Ovary (tissue), 9 donors: ENCODE measurements around the gene CEP126. TPM values are rescaled to one million over a fixed set of nuclear protein-coding genes. Genes with fewer than 3 reads are reported as not detected.

Experiments used
- DNase-seq, 5 donors: peaks; one replicate each; pipeline ENCODE4 v3.0.0-alpha.2; 2019 to 2020
- H3K27ac ChIP-seq, 2 donors: fragments of 200-600 bp; one replicate each; pipeline versions ENCODE4 v1.5.1 to v1.8.0; 2019 to 2022
- H3K27me3 ChIP-seq: fragments of 200-600 bp; one replicate; pipeline ENCODE4 v1.8.0; 2022
- H3K36me3 ChIP-seq: fragments of 200-600 bp; sonication (generic); one replicate; pipeline ENCODE4 v1.5.1; 2019
- H3K4me1 ChIP-seq: one replicate; pipeline ENCODE4 v1.8.1; 2013; ENCODE audit warnings: mild to moderate bottlenecking, moderate library complexity; ENCODE audit not compliant: insufficient read depth
- H3K4me3 ChIP-seq: fragments of 200-600 bp; sonication (generic); one replicate; pipeline ENCODE4 v1.5.1; 2017
- H3K9me3 ChIP-seq, 2 donors: fragments of 200-600 bp in 1 of 2; sonication (generic) in 1 of 2; one replicate each; pipeline versions ENCODE4 v1.5.1 to v1.8.1; 2013 to 2019; ENCODE audit warnings: mild to moderate bottlenecking in 1 of 2, moderate library complexity in 1 of 2
- EP300 ChIP-seq: sonication (generic); formaldehyde crosslinking; IDR thresholded peaks from one replicate; pipeline ENCODE4 v1.6.1; 2017; ENCODE audit warnings: antibody characterized with exemption
- POLR2A ChIP-seq: fragments of 450-650 bp; IDR thresholded peaks from one replicate; pipeline ENCODE4 v1.6.1; 2017; ENCODE audit warnings: antibody characterized with exemption, mild to moderate bottlenecking, moderate library complexity
- WGBS, 3 donors: extraction: QIAGEN DNeasy Blood & Tissue Kit in 1 of 3; methylation state at CpG; one replicate each; pipeline versions ENCODE4 v1.1.5 to v1.1.7; 2013 to 2017; 5-methylcytosine and 5-hydroxymethylcytosine counted together
- intact Hi-C, 4 donors: fragments of 100-400 bp; cut with DNase I; formaldehyde crosslinking; loops; one replicate each; pipeline versions ENCODE4 v1.11.0 to v1.15.1; 2022 to 2023
- polyA plus RNA-seq, 2 donors: library from polyadenylated mRNA; stranded (reverse); fragments of 200-250 nt in 1 of 2; fragments of 350-450 nt in 1 of 2; fragmentation: Illumina TruSeq in 1 of 2; extraction: RNeasy Lipid Tissue Mini Kit (QIAGEN cat#74804) in 1 of 2; gene quantifications; one replicate each; pipeline ENCODE4 v1.2.3, GENCODE V29; 2013 to 2014
- total RNA-seq, 7 donors: library from RNA; depleted of rRNA in 2 of 7; stranded (reverse); fragments of >200 nt in 2 of 7; fragmentation: NEBNext Ultra II Directional in 3 of 7; extraction: Animal tissue kit (Norgen Biotek cat#: 25700) in 3 of 7; gene quantifications; one replicate each; pipeline versions ENCODE4 v1.1.0 to v1.2.4, GENCODE V29; 2016 to 2023
- TF ChIP-seq, protein P1 (sequence below), 3 donors: fragments of 450-650 bp in 2 of 3; fragments of 200-600 bp in 1 of 3; IDR thresholded peaks; one replicate each; pipeline versions ENCODE4 v1.5.1 to v1.8.0; 2016 to 2022; ENCODE audit warnings: antibody characterized with exemption in 3 of 3, mild to moderate bottlenecking in 1 of 3
- donor health status: DM: no; HTN: no; CAD: no; lungs with moderate emphysema.
- donor health status: DM: no; HTN: no; CAD: no.
- donor health status: Bipolar disorder and iron deficiency.
- donor health status: DM: yes; HTN: yes; CAD: no.
- donor health status: DM: no; HTN: no; CAD: no.
- donor health status: DM: yes; HTN: yes; CAD: no.

Gene CEP126
- total and polyA plus RNA-seq, 9 donors = 5.9 to 10.8 (median 9.4) TPM

DNA sequence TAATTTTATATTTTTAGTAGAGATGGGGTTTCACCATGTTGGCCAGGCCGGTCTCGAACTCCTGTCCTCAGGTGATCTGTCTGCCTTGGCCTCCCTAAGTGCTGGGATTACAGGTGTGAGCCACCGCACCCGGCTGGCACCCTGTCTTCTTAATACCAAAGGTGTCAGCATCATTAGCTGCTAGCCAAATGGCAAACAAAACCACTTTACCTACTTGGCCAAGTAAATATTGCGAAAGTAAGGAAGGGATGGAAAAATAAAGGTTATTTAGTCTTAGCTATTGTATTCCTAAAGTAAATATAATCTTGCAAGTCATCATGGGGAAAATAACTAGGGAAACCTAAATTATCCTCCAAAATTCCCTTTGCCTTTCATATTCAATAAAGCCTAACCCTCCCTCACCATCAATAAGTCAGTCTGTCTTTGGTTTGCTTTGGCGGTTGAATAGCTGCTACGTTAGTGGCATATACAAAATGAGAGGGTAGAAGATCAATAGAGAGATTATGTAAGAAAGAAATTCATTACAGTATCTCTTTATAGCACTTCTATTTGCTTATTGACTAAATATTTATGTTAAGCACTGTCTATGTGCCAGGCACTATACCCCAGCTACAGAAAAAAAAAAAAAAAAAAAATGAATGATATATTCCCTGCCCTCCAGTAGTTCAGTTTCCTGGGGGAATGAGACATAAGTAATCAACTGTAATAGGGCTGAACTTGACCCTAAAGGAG, 92.2 kb downstream of the CEP126 start:
- intact Hi-C loops = loop anchor here in 1 of 4 donors (10.0 kb wide), 1 partner anchor 142 kb away; no protein-coding TSS in a partner anchor
- Histone ChIP-seq H3K4me1 (no peaks in the 10 kb centered on the region), H3K4me3 (no peak overlapping the region), H3K27ac (no peak overlapping the region), H3K27me3 (no peaks in the 10 kb centered on the region), H3K9me3 (no peaks in the 10 kb centered on the region), H3K36me3 (no peaks in the 10 kb centered on the region)
- 96 to 98% (median 98%) methylated on average over 7 of the region's 7 CpGs for WGBS, 3 donors
- TF ChIP-seq EP300 = no peak
- TF ChIP-seq, protein P1, sequence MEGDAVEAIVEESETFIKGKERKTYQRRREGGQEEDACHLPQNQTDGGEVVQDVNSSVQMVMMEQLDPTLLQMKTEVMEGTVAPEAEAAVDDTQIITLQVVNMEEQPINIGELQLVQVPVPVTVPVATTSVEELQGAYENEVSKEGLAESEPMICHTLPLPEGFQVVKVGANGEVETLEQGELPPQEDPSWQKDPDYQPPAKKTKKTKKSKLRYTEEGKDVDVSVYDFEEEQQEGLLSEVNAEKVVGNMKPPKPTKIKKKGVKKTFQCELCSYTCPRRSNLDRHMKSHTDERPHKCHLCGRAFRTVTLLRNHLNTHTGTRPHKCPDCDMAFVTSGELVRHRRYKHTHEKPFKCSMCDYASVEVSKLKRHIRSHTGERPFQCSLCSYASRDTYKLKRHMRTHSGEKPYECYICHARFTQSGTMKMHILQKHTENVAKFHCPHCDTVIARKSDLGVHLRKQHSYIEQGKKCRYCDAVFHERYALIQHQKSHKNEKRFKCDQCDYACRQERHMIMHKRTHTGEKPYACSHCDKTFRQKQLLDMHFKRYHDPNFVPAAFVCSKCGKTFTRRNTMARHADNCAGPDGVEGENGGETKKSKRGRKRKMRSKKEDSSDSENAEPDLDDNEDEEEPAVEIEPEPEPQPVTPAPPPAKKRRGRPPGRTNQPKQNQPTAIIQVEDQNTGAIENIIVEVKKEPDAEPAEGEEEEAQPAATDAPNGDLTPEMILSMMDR (IDR thresholded peaks at IDR 0.05) = no peak
- no peak for TF ChIP-seq POLR2A
- no peak for DNase-seq

DNA sequence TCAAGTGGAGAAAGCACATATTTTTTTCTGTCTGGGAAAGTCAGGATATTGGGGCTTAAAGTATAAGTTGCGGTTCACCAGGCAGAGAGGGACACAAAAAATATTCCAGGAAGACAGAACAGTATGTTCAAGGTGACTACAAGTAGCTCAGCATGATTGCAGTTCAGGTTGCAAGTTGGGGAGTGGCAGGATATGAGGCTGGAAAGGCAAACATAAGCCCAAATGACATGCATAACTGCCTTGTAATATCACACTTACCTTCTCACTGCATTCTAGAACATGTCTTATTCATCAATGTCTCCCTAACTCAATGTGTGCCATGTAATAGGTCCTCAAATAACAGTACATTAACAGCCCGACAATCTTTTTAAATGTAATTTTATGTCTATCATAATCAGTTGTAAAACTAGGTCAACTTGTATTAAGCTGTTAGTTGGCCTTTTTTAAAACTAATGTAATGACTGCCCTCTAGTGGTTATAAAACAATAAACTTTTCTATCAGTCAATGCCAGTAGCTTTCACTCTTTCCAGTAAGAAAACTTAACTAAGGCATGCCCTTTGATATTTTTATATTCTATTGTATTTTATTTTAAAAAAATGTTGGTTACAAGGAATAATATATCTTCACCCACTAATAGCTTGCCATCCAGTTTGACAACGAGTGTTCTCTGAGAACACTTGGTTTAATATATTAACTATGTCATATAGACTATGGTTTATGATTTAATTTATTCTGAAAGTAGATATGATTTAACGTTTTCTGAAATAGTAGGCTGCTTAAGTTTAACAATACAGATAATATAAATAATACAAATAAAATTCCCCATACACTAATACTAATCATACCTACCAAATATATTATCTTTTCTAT, 93.0 kb downstream of the CEP126 start:
- WGBS, 3 donors = 28 to 33% (median 28%) methylated on average over 4 of the region's 4 CpGs
- TF ChIP-seq, protein P1 (IDR thresholded peaks at IDR 0.05) = peak; percentile 33 to 48 (median 38)
- TF ChIP-seq POLR2A (no peak), EP300 (no peak)
- intact Hi-C loops = loop anchor here in 1 of 4 donors (10.0 kb wide), 1 partner anchor 143 kb away; no protein-coding TSS in a partner anchor
- no peak for DNase-seq
- Histone ChIP-seq H3K9me3 (no peaks in the 10 kb centered on the region), H3K4me1 (no peaks in the 10 kb centered on the region), H3K4me3 (no peak overlapping the region), H3K27ac (no peak overlapping the region), H3K27me3 (no peaks in the 10 kb centered on the region), H3K36me3 (no peaks in the 10 kb centered on the region)

DNA sequence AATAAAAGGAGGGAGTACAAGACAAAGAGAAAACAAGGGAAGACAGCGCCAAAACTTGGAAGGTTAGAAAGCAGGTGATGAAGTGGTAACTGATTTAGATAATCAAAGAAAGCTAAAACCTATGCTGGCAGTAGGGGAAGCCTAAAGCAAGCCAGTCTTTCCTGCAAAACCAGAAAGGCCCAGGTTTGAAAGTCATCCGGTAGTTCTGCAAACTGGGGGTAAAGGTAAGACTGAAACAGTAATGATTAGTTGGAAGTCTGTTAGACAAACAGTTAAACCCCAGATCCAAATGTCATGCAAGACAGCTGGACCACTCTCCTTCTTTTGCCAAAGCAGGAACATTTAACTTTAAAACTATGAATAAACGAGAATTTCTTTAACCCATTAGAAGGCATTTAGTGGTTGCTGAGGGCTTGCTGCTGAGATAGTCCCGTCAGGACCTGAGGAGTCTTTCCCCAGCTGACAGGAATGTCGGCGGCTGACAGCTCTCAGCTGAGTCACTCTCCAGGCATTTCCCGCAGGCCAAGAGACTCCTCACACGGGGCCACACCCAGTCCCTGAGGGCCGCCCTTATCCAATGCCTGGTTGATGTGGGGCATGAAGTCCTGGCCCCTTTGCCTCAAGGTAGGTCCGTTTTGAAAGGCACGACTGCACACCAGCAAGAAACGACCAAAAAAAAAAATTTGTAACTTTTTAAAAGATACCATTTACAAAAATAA, 96.1 kb downstream of the CEP126 start:
- Histone ChIP-seq H3K36me3 (no peaks in the 10 kb centered on the region), H3K27ac (no peak overlapping the region), H3K9me3 (no peaks in the 10 kb centered on the region), H3K27me3 (no peaks in the 10 kb centered on the region), H3K4me3 (no peak overlapping the region), H3K4me1 (no peaks in the 10 kb centered on the region)
- TF ChIP-seq POLR2A = no peak
- TF ChIP-seq, protein P1 (IDR thresholded peaks at IDR 0.05) = no peak
- no peak for TF ChIP-seq EP300
- 11 to 18% (median 12%) methylated on average over 12 of the region's 12 CpGs for WGBS, 3 donors
- intact Hi-C loops = loop anchor here in 1 of 4 donors (5.0 kb wide), 1 partner anchor 149 kb away; no protein-coding TSS in a partner anchor
- DNase-seq = peak in 1 of 5 donors; percentile 23

DNA sequence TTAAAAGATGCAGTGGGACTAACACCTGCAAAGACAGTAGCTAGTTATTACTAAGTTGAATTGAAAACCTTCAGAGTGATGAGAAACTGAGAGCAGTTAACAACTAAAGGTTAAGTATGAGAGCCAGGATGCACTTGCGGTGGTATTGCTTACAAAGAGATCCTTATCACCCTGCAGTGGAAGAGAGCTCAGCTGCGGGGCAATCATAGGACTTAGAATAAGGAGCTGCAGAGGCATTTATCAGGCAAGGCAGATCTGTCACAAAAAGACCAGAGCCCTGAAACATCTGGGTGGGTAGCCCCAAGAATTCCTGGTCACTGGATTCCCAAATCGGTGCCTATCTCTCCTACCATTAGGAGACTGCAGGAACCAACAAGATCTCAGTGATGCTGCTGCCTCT, 98.1 kb downstream of the CEP126 start:
- no peaks in the 10 kb centered on the region for H3K9me3 ChIP-seq
- H3K36me3 ChIP-seq = no peaks in the 10 kb centered on the region
- TF ChIP-seq, protein P1 (IDR thresholded peaks at IDR 0.05) = no peak
- TF ChIP-seq EP300 = no peak
- no peak for TF ChIP-seq POLR2A
- no peak overlapping the region for H3K27ac ChIP-seq
- no peak overlapping the region for H3K4me3 ChIP-seq
- no peak for DNase-seq
- H3K4me1 ChIP-seq = no peaks in the 10 kb centered on the region
- WGBS, 3 donors = 87 to 95% (median 88%) methylated on average over 3 of the region's 3 CpGs
- intact Hi-C loops = loop anchor here in 1 of 4 donors (5.0 kb wide), 1 partner anchor 151 kb away; no protein-coding TSS in a partner anchor
- no peaks in the 10 kb centered on the region for H3K27me3 ChIP-seq
